ENCODE data around the gene TRNP1. TPM values are rescaled to one million over a fixed set of nuclear protein-coding genes. Genes with fewer than 3 reads are reported as not detected.

Gene TRNP1
- total RNA-seq, 1 donor from 2014 or later: 16.2 TPM

DNA sequence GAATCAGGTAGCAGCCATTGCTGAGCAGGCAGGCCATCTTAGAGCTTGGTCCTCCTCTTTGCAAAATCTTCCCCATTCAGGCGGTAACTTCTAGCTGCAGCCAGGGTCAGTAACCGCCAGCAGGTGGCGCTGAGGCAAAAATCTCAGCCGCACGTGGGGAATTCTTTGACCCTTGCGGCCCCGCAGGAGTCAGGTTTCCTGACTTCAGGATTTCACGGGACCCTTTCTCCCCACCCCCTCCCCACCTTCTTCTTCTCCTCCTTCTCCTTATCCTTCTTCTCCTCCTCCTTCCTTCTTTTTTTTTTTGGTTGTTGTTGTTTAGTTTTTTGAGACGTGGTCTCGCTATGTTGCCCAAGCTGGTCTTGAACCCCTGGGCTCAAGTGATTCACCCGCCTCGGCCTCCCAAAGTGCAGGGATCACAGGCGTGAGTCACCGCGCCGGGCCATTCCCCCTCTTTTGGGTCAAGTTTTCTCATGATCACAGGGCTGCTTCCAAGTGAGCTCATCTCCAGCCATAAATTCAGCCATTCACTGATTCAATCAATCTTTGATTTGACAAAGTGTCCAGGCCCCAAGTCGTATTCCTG is 52.6 kb downstream of the TRNP1 start:
- intact Hi-C loops (cut with DNase I): loop anchor here (5.0 kb wide), 1 partner anchor 51 kb away; no protein-coding TSS in a partner anchor
- Histone ChIP-seq H3K4me3 (no peak overlapping the region), H3K36me3 (no peaks in the 10 kb centered on the region), H3K9me3 (no peaks in the 10 kb centered on the region), H3K27ac (no peak overlapping the region), H3K4me1 (peaks cover 12% of the 10 kb centered on the region), H3K27me3 (no peaks in the 10 kb centered on the region)
- DNase-seq: peak; percentile 84
- ATAC-seq: peak; percentile 82
- TF ChIP-seq, protein P1, sequence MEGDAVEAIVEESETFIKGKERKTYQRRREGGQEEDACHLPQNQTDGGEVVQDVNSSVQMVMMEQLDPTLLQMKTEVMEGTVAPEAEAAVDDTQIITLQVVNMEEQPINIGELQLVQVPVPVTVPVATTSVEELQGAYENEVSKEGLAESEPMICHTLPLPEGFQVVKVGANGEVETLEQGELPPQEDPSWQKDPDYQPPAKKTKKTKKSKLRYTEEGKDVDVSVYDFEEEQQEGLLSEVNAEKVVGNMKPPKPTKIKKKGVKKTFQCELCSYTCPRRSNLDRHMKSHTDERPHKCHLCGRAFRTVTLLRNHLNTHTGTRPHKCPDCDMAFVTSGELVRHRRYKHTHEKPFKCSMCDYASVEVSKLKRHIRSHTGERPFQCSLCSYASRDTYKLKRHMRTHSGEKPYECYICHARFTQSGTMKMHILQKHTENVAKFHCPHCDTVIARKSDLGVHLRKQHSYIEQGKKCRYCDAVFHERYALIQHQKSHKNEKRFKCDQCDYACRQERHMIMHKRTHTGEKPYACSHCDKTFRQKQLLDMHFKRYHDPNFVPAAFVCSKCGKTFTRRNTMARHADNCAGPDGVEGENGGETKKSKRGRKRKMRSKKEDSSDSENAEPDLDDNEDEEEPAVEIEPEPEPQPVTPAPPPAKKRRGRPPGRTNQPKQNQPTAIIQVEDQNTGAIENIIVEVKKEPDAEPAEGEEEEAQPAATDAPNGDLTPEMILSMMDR (IDR thresholded peaks at IDR 0.05): peak; percentile 93

DNA sequence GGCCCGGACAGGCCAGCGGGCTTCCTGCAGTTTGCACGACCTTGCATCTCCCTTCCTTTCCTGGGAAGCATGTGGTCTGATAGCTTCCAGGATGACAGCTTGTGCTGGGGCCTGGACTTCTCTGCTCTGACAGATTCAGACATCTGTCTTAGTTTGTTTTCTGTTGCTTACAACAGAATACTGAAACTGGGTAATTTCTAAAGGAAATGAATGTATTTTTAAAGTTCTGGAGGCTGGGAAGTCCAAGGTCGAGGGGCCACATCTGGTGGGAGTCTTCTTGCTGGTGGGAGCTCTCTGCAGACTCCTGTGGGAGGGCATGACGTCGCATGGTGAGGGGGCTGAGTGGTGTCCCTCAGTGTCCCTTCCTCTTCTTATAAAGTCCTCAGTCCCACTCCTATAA is 54.4 kb downstream of the TRNP1 start:
- no peak overlapping the region for H3K4me3 ChIP-seq
- no peak for ATAC-seq
- H3K27ac ChIP-seq: no peak overlapping the region
- no peaks in the 10 kb centered on the region for H3K9me3 ChIP-seq
- intact Hi-C loops (cut with DNase I): loop anchor here (5.0 kb wide), 1 partner anchor 49 kb away; no protein-coding TSS in a partner anchor
- TF ChIP-seq, protein P1 (IDR thresholded peaks at IDR 0.05): no peak
- no peaks in the 10 kb centered on the region for H3K27me3 ChIP-seq
- H3K36me3 ChIP-seq: no peaks in the 10 kb centered on the region
- no peak for DNase-seq
- H3K4me1 ChIP-seq: peaks cover 12% of the 10 kb centered on the region

DNA sequence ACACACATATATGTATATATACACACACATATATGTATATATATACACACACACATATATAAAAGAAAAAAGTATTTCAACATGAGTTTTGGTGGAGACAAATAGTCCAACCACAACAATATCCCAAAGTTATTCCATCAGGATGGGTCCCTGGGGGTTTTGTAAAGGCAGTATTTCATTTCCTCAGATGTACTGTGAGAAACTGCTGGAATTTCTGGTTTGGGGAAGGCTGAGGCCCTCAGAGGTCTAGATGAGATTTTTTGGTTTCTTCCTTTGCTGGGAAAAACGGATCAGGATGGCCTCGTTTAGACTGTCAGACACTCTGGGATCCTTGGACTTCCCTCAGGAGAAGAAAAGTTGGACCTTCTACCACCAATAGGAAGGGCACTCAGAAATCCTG is 55.6 kb downstream of the TRNP1 start:
- TF ChIP-seq, protein P1 (IDR thresholded peaks at IDR 0.05): no peak
- Histone ChIP-seq H3K9me3 (no peaks in the 10 kb centered on the region), H3K36me3 (no peaks in the 10 kb centered on the region), H3K4me3 (no peak overlapping the region), H3K4me1 (peaks cover 12% of the 10 kb centered on the region), H3K27ac (no peak overlapping the region), H3K27me3 (no peaks in the 10 kb centered on the region)
- intact Hi-C loops (cut with DNase I): loop anchor here (5.0 kb wide), 1 partner anchor 48 kb away; no protein-coding TSS in a partner anchor
- ATAC-seq: no peak
- DNase-seq: no peak

DNA sequence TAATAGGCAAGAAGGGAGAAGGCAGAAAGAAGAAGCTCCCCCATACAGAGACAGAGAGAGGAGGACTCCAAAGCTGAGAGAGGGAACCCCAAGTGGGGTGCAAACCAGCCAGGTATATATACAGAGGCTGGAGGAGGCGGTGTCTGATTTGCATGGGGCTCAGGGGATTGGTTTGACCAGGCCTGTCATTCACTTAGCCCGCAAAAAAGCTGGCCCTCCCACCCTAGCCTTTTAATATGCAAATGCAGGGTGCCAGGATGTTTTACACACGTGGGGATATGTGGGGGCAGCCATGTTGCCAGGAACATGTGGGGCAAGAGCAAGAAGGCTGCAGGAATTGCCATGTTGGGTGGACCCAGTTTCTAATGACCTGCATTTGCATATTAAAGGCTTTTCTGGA is 56.1 kb downstream of the TRNP1 start:
- H3K27ac ChIP-seq: no peak overlapping the region
- H3K36me3 ChIP-seq: no peaks in the 10 kb centered on the region
- H3K27me3 ChIP-seq: no peaks in the 10 kb centered on the region
- H3K4me3 ChIP-seq: no peak overlapping the region
- H3K9me3 ChIP-seq: no peaks in the 10 kb centered on the region
- DNase-seq (no peak), ATAC-seq (no peak)
- peaks cover 12% of the 10 kb centered on the region for H3K4me1 ChIP-seq
- TF ChIP-seq, protein P1 (IDR thresholded peaks at IDR 0.05): no peak
- intact Hi-C loops (cut with DNase I): loop anchor here (5.0 kb wide), 1 partner anchor 48 kb away; no protein-coding TSS in a partner anchor

Other genes starting within 250 kb of the TRNP1 start
- 16.7 TPM for gene PIGV, start 205.7 kb upstream of the TRNP1 start, total RNA-seq
- 26.2 TPM for gene ZDHHC18, start 167.0 kb upstream of the TRNP1 start, total RNA-seq
- gene SFN, start 130.5 kb upstream of the TRNP1 start, total RNA-seq: 83.8 TPM
- gene GPN2, start 103.4 kb upstream of the TRNP1 start, total RNA-seq: 24.6 TPM
- gene GPATCH3, start 93.2 kb upstream of the TRNP1 start, total RNA-seq: 18.1 TPM
- 2.5 TPM for gene NR0B2, start 79.7 kb upstream of the TRNP1 start, total RNA-seq
- 49.6 TPM for gene NUDC, start 71.9 kb upstream of the TRNP1 start, total RNA-seq
- gene KDF1, start 33.2 kb upstream of the TRNP1 start, total RNA-seq: 10.5 TPM
- 29.1 TPM for gene TENT5B, start 19.2 kb downstream of the TRNP1 start, total RNA-seq
- 62.4 TPM for gene SLC9A1, start 161.4 kb downstream of the TRNP1 start, total RNA-seq
- gene WDTC1, start 240.9 kb downstream of the TRNP1 start, total RNA-seq: 44.1 TPM

All from upper lobe of right lung (tissue), 1 donor.